ENCODE results near the gene GTPBP6.
"Not testable (repeated sequence)": the region's sequence is repeated elsewhere in the genome, so short reads cannot be mapped to it uniquely, and the experiment has no call there.

- not testable (repeated sequence) for TF ChIP-seq CTCF (IDR thresholded peaks at IDR 0.05; ENCODE audit: low read length); EZH2 (IDR thresholded peaks at IDR 0.05; ENCODE audit: borderline replicate concordance, low read length)
Measured at GRCh38 chrX:279757-280604, 38.6 kb downstream of the GTPBP6 start.

All from OCI-LY1 (cell line).